ENCODE measurements around the gene CRYZ. TPM values are rescaled to one million over a fixed set of nuclear protein-coding genes. Genes with fewer than 3 reads are reported as not detected.

The CRYZ gene
- total and polyA plus RNA-seq, 2 of the 8 experiments (the other 6 are each of a cell fraction or from before 2014, with no cell fraction given): 20.5 to 43.8 TPM

GRCh38 chr1:74683656-74684055, 49.2 kb downstream of the CRYZ start (continued):
- TF ChIP-seq ATF2 (IDR thresholded peaks at IDR 0.05; ENCODE audit: low read length) (no peak), NANOG (IDR thresholded peaks at IDR 0.05; ENCODE audit: insufficient read depth, low read depth, low read length, poor library complexity, severe bottlenecking) (no peak), MAFK (IDR thresholded peaks at IDR 0.05; ENCODE audit: low read depth, low read length) (no peak), CHD1 (IDR thresholded peaks at IDR 0.05; ENCODE audit: low read depth, low read length) (no peak), HDAC6 (IDR thresholded peaks at IDR 0.05; ENCODE audit: low read depth, low read length) (no peak), SIX5 (IDR thresholded peaks at IDR 0.05; ENCODE audit: low read depth, low read length) (no peak), BACH1 (IDR thresholded peaks at IDR 0.05; ENCODE audit: low read length) (no peak)
